Liver (tissue), 9 donors: ENCODE data around the gene OR2L13. TPM values are rescaled to one million over a fixed set of nuclear protein-coding genes. Genes with fewer than 3 reads are reported as not detected.

Experiments used
- DNase-seq: peaks from one replicate; pipeline ENCODE4 v3.0.0-alpha.2; 2017; ENCODE audit warnings: low spot score
- H3K27ac ChIP-seq, 2 donors: one replicate each; pipeline ENCODE4 v1.7.0; 2013; ENCODE audit warnings: inconsistent platforms in 2 of 2, low read length in 2 of 2, control low read depth in 1 of 2, low read depth in 1 of 2, mild to moderate bottlenecking in 1 of 2
- H3K27me3 ChIP-seq, 4 donors: one replicate each; pipeline versions ENCODE4 v1.6.1 to v1.7.0; 2013; ENCODE audit warnings: low read length in 3 of 4, inconsistent platforms in 1 of 4, mild to moderate bottlenecking in 1 of 4, moderate library complexity in 1 of 4; ENCODE audit not compliant: control insufficient read depth in 4 of 4, insufficient read depth in 4 of 4
- H3K36me3 ChIP-seq, 4 donors: one replicate each; pipeline versions ENCODE4 v1.6.1 to v1.7.0; 2013; ENCODE audit warnings: low read length in 3 of 4, mild to moderate bottlenecking in 3 of 4, low read depth in 1 of 4, moderate library complexity in 1 of 4; ENCODE audit not compliant: control insufficient read depth in 4 of 4, insufficient read depth in 3 of 4
- H3K4me1 ChIP-seq, 4 donors: one replicate each; pipeline versions ENCODE4 v1.6.1 to v1.7.0; 2013; ENCODE audit warnings: low read length in 3 of 4, mild to moderate bottlenecking in 3 of 4, moderate library complexity in 1 of 4; ENCODE audit not compliant: control insufficient read depth in 4 of 4, insufficient read depth in 4 of 4
- H3K4me3 ChIP-seq, 3 donors: one replicate each; pipeline versions ENCODE4 v1.6.1 to v1.7.0; 2013; ENCODE audit warnings: low read length in 3 of 3, control low read depth in 1 of 3, low read depth in 1 of 3, mild to moderate bottlenecking in 1 of 3
- H3K9ac ChIP-seq, 2 donors: one replicate each; pipeline ENCODE4 v1.7.0; 2013; ENCODE audit warnings: low read length in 2 of 2, mild to moderate bottlenecking in 2 of 2, moderate library complexity in 2 of 2, control low read depth in 1 of 2, low read depth in 1 of 2
- H3K9me3 ChIP-seq, 4 donors: one replicate each; pipeline versions ENCODE4 v1.6.1 to v1.7.0; 2013; ENCODE audit warnings: low read length in 3 of 4; ENCODE audit not compliant: control insufficient read depth in 4 of 4
- ATF3 ChIP-seq: IDR thresholded peaks from 2 replicates; pipeline ENCODE4 v1.6.1; 2016; ENCODE audit warnings: antibody characterized with exemption
- CTCF ChIP-seq: fragments of 150-350 bp; IDR thresholded peaks from 2 replicates; pipeline ENCODE4 v1.5.1; 2017; ENCODE audit warnings: improper control_type of control experiment, low read depth, low read length; ENCODE audit not compliant: missing input control
- EGR1 ChIP-seq, 2 donors: IDR thresholded peaks; 2 replicates each; pipeline ENCODE4 v1.6.1; 2016 to 2018; ENCODE audit warnings: antibody characterized with exemption in 2 of 2, low read depth in 2 of 2
- FOXA1 ChIP-seq: IDR thresholded peaks from 2 replicates; pipeline ENCODE4 v1.6.1; 2016; ENCODE audit warnings: antibody characterized with exemption
- FOXA2 ChIP-seq: IDR thresholded peaks from 2 replicates; pipeline ENCODE4 v1.6.1; 2016; ENCODE audit warnings: antibody characterized with exemption
- GABPA ChIP-seq, 2 donors: IDR thresholded peaks in 1 of 2; conservative IDR thresholded peaks in 1 of 2; 2 replicates each; pipeline ENCODE4 v1.6.1; 2016; ENCODE audit warnings: antibody characterized with exemption in 2 of 2, mild to moderate bottlenecking in 1 of 2, moderate library complexity in 1 of 2
- HNF4A ChIP-seq, 2 donors: conservative IDR thresholded peaks; 2 replicates each; pipeline ENCODE4 v1.6.1; 2016; ENCODE audit warnings: antibody characterized with exemption in 2 of 2, mild to moderate bottlenecking in 2 of 2
- HNF4G ChIP-seq: IDR thresholded peaks from 2 replicates; pipeline ENCODE4 v1.6.1; 2016; ENCODE audit warnings: antibody characterized with exemption
- JUND ChIP-seq, 2 donors: IDR thresholded peaks; 2 replicates each; pipeline ENCODE4 v1.6.1; 2016; ENCODE audit warnings: antibody characterized with exemption in 2 of 2
- MAX ChIP-seq: IDR thresholded peaks from 2 replicates; pipeline ENCODE4 v1.6.1; 2016; ENCODE audit warnings: antibody characterized with exemption
- NR2F2 ChIP-seq: IDR thresholded peaks from 2 replicates; pipeline ENCODE4 v1.6.1; 2016; ENCODE audit warnings: antibody characterized with exemption
- RAD21 ChIP-seq, 2 donors: IDR thresholded peaks; 2 replicates each; pipeline ENCODE4 v1.6.1; 2016; ENCODE audit warnings: antibody characterized with exemption in 2 of 2, mild to moderate bottlenecking in 2 of 2
- REST ChIP-seq: IDR thresholded peaks from 2 replicates; pipeline ENCODE4 v1.6.1; 2016; ENCODE audit warnings: antibody characterized with exemption, mild to moderate bottlenecking
- RXRA ChIP-seq, 2 donors: IDR thresholded peaks; 2 replicates each; pipeline ENCODE4 v1.6.1; 2017 to 2018; ENCODE audit warnings: antibody characterized with exemption in 2 of 2, mild to moderate bottlenecking in 1 of 2
- SP1 ChIP-seq: IDR thresholded peaks from 2 replicates; pipeline ENCODE4 v1.6.1; 2018; ENCODE audit warnings: antibody characterized with exemption, mild to moderate bottlenecking
- TAF1 ChIP-seq: conservative IDR thresholded peaks from 2 replicates; pipeline ENCODE4 v1.6.1; 2016; ENCODE audit warnings: antibody characterized with exemption, mild to moderate bottlenecking
- YY1 ChIP-seq: IDR thresholded peaks from 2 replicates; pipeline ENCODE4 v1.6.1; 2016; ENCODE audit warnings: antibody characterized with exemption, mild to moderate bottlenecking
- WGBS: extraction: QIAGEN DNeasy Blood & Tissue Kit; methylation state at CpG from one replicate; pipeline ENCODE4 v1.1.7; 2013; 5-methylcytosine and 5-hydroxymethylcytosine counted together
- polyA plus RNA-seq, 2 donors: library from polyadenylated mRNA; stranded (reverse) in 1 of 2; unstranded in 1 of 2; fragments of 200-250 nt in 1 of 2; fragments of >200 nt in 1 of 2; fragmentation: Nextera tagmentation in 1 of 2; extraction: Ambion mirVana in 1 of 2; gene quantifications; one replicate each; pipeline versions ENCODE4 v1.2.1 to v1.2.3, GENCODE V29; 2013 to 2015
- total RNA-seq, 2 donors: library from RNA; depleted of rRNA; stranded (reverse); fragments of >200 nt; gene quantifications; one replicate each; pipeline ENCODE4 v1.2.3, GENCODE V29; 2014
- TF ChIP-seq, protein P1 (sequence below): IDR thresholded peaks from 2 replicates; pipeline ENCODE4 v1.6.1; 2016; ENCODE audit warnings: antibody characterized with exemption
- donor health status: healthy.
- donor health status: healthy.
- donor health status: healthy.
- donor health status: healthy.
- donor health status: healthy.

OR2L13 gene
- total and polyA plus RNA-seq, 4 donors, result not detected

DNA sequence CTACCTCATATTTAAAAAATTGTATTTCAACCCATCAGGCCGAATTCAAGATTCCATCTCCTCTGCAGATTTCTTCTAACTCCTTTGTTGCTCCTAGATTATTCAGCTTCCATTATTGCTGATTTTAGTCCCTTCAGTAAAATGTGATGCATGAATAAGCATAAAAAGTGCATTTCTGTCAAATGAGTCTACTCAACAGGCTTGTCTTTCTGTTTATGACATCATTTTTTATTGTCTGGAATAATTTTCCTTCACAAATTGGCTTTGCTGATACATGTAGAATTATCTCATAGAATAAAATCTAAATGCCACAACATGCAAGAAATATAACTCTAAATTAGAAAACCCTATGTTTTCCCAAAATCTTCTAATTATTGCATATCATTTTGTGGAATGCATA is 48.3 kb downstream of the OR2L13 start:
- Histone ChIP-seq H3K4me1 (no peaks in the 10 kb centered on the region), H3K36me3 (no peaks in the 10 kb centered on the region), H3K4me3 (no peak overlapping the region), H3K9ac (no peak overlapping the region), H3K27ac (no peak overlapping the region), H3K9me3 (no peaks in the 10 kb centered on the region), H3K27me3 (no peaks in the 10 kb centered on the region)
- DNase-seq, result no peak
- WGBS, result 31% methylated on average over 1 of the region's 1 CpG
- TF ChIP-seq REST, result no peak
- no peak for TF ChIP-seq HNF4G
- TF ChIP-seq JUND (IDR thresholded peaks at IDR 0.05), result no peak
- no peak for TF ChIP-seq TAF1
- no peak for TF ChIP-seq FOXA1
- TF ChIP-seq, protein P1, sequence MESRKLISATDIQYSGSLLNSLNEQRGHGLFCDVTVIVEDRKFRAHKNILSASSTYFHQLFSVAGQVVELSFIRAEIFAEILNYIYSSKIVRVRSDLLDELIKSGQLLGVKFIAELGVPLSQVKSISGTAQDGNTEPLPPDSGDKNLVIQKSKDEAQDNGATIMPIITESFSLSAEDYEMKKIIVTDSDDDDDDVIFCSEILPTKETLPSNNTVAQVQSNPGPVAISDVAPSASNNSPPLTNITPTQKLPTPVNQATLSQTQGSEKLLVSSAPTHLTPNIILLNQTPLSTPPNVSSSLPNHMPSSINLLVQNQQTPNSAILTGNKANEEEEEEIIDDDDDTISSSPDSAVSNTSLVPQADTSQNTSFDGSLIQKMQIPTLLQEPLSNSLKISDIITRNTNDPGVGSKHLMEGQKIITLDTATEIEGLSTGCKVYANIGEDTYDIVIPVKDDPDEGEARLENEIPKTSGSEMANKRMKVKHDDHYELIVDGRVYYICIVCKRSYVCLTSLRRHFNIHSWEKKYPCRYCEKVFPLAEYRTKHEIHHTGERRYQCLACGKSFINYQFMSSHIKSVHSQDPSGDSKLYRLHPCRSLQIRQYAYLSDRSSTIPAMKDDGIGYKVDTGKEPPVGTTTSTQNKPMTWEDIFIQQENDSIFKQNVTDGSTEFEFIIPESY, result no peak
- no peak for TF ChIP-seq RAD21 (IDR thresholded peaks at IDR 0.05)
- no peak for TF ChIP-seq HNF4A (conservative IDR thresholded peaks at IDR 0.05)
- no peak for TF ChIP-seq ATF3
- TF ChIP-seq EGR1 (IDR thresholded peaks at IDR 0.05; ENCODE audit: low read depth in 2 of 2), result no peak
- no peak for TF ChIP-seq MAX
- TF ChIP-seq NR2F2, result no peak
- no peak for TF ChIP-seq CTCF
- no peak for TF ChIP-seq GABPA (IDR thresholded peaks at IDR 0.05 in 1 of 2, conservative IDR thresholded peaks at IDR 0.05 in 1 of 2)
- no peak for TF ChIP-seq SP1
- TF ChIP-seq FOXA2, result no peak
- TF ChIP-seq RXRA (IDR thresholded peaks at IDR 0.05), result no peak
- TF ChIP-seq YY1, result no peak
